ENCODE measurements around the gene SCN8A. TPM values are rescaled to one million over a fixed set of nuclear protein-coding genes. Genes with fewer than 3 reads are reported as not detected.
"Not testable (repeated sequence)": the region's sequence is repeated elsewhere in the genome, so short reads cannot be mapped to it uniquely, and the experiment has no call there.

SCN8A gene
- 1.4 and 10.0 TPM in 2 replicates for total RNA-seq (2014; rRNA removed; shearing (Covaris generic); ENCODE audit: low replicate concordance)

- Histone ChIP-seq H3K4me3 (peak within 1 kb of the TSS; percentile 66), H3K27me3 (no peaks in the 10 kb centered on the region; the same call in none of the 2 replicates), H3K36me3 (no peaks in the 10 kb centered on the region), H3K9me3 (no peaks in the 10 kb centered on the region)
- peak; percentile 58 for DNase-seq
These were observed at the start of gene SCN8A for GRCh38 chr12:51591016-51591901. SCN8A (plus strand) TSS chr12:51591233; CDS start chr12:51662818, 71,585 bp downstream.

GRCh38 chr12:51546097-51546496 lies 44.9 kb upstream of the SCN8A start:
- DNase-seq = no peak
- H3K4me3 ChIP-seq = no peak overlapping the region
- H3K9me3 ChIP-seq = no peaks in the 10 kb centered on the region; the same call in 1 of the 2 replicates
- H3K36me3 ChIP-seq = no peaks in the 10 kb centered on the region
- no peaks in the 10 kb centered on the region; the same call in 1 of the 2 replicates for H3K27me3 ChIP-seq

- no peak for DNase-seq
- no peaks in the 10 kb centered on the region for H3K36me3 ChIP-seq
- no peak overlapping the region for H3K4me3 ChIP-seq
- no peaks in the 10 kb centered on the region; the same call in 1 of the 2 replicates for H3K27me3 ChIP-seq
- H3K9me3 ChIP-seq = no peaks in the 10 kb centered on the region; the same call in 1 of the 2 replicates
These were observed 43.4 kb upstream of the SCN8A start for GRCh38 chr12:51547606-51548005.

- H3K27me3 ChIP-seq = no peaks in the 10 kb centered on the region; the same call in 1 of the 2 replicates
- H3K4me3 ChIP-seq = no peak overlapping the region
- no peak for DNase-seq
- H3K9me3 ChIP-seq = no peaks in the 10 kb centered on the region; the same call in 1 of the 2 replicates
- H3K36me3 ChIP-seq = no peaks in the 10 kb centered on the region
These were observed 42.8 kb upstream of the SCN8A start for GRCh38 chr12:51548241-51548640.

GRCh38 chr12:51549637-51550036 lies 41.4 kb upstream of the SCN8A start:
- Histone ChIP-seq H3K9me3 (no peaks in the 10 kb centered on the region; the same call in 1 of the 2 replicates), H3K27me3 (no peaks in the 10 kb centered on the region; the same call in 1 of the 2 replicates), H3K36me3 (no peaks in the 10 kb centered on the region), H3K4me3 (no peak overlapping the region)
- peak; percentile 12 for DNase-seq

- H3K27me3 ChIP-seq, H3K4me3 ChIP-seq, DNase-seq, H3K36me3 ChIP-seq, H3K9me3 ChIP-seq: not testable (repeated sequence)
These were observed 22.6 kb upstream of the SCN8A start for GRCh38 chr12:51568271-51569032.

- no peak for DNase-seq
These were observed 11.6 kb upstream of the SCN8A start for GRCh38 chr12:51579321-51579850.

GRCh38 chr12:51589060-51589459 lies 2.0 kb upstream of the SCN8A start:
- no peaks in the 10 kb centered on the region for H3K9me3 ChIP-seq
- no peaks in the 10 kb centered on the region for H3K36me3 ChIP-seq
- DNase-seq = no peak
- H3K27me3 ChIP-seq = peaks cover 4% of the 10 kb centered on the region
- no peak overlapping the region for H3K4me3 ChIP-seq

More at GRCh38 chr12:51579321-51579850, 11.6 kb upstream of the SCN8A start:
- Histone ChIP-seq H3K4me3 (no peak overlapping the region), H3K9me3 (peaks cover 2% of the 10 kb centered on the region; the same call in 1 of the 2 replicates), H3K36me3 (no peaks in the 10 kb centered on the region), H3K27me3 (no peaks in the 10 kb centered on the region)

GRCh38 chr12:51589557-51590176 lies 1.4 kb upstream of the SCN8A start:
- H3K36me3 ChIP-seq = no peaks in the 10 kb centered on the region
- H3K27me3 ChIP-seq = peaks cover 4% of the 10 kb centered on the region
- peak overlapping the region; percentile 58 for H3K4me3 ChIP-seq
- no peak for DNase-seq
- no peaks in the 10 kb centered on the region for H3K9me3 ChIP-seq

GRCh38 chr12:51590347-51591015 lies 552 bp upstream of the SCN8A start:
- DNase-seq = peak; percentile 74
- peaks cover 3% of the 10 kb centered on the region for H3K27me3 ChIP-seq

GRCh38 chr12:51592034-51592705 lies 1.1 kb downstream of the SCN8A start:
- Histone ChIP-seq H3K9me3 (no peaks in the 10 kb centered on the region), H3K27me3 (no peaks in the 10 kb centered on the region; the same call in none of the 2 replicates), H3K36me3 (no peaks in the 10 kb centered on the region), H3K4me3 (peak overlapping the region; percentile 66)
- DNase-seq = no peak

More at GRCh38 chr12:51590347-51591015, 552 bp upstream of the SCN8A start:
- Histone ChIP-seq H3K36me3 (no peaks in the 10 kb centered on the region), H3K9me3 (no peaks in the 10 kb centered on the region), H3K4me3 (peak overlapping the region; percentile 58)

GRCh38 chr12:51593021-51593420 lies 2.0 kb downstream of the SCN8A start:
- no peaks in the 10 kb centered on the region; the same call in none of the 2 replicates for H3K27me3 ChIP-seq
- no peaks in the 10 kb centered on the region for H3K9me3 ChIP-seq
- no peak for DNase-seq
- H3K36me3 ChIP-seq = no peaks in the 10 kb centered on the region
- H3K4me3 ChIP-seq = no peak overlapping the region

GRCh38 chr12:51593539-51593938 lies 2.5 kb downstream of the SCN8A start:
- H3K27me3 ChIP-seq = no peaks in the 10 kb centered on the region; the same call in none of the 2 replicates
- no peak overlapping the region for H3K4me3 ChIP-seq
- H3K9me3 ChIP-seq = no peaks in the 10 kb centered on the region
- DNase-seq = peak; percentile 31
- no peaks in the 10 kb centered on the region for H3K36me3 ChIP-seq

GRCh38 chr12:51598156-51598555 lies 7.1 kb downstream of the SCN8A start:
- Histone ChIP-seq H3K9me3 (no peaks in the 10 kb centered on the region), H3K36me3 (no peaks in the 10 kb centered on the region), H3K27me3 (no peaks in the 10 kb centered on the region), H3K4me3 (no peak overlapping the region)
- no peak for DNase-seq

- Histone ChIP-seq H3K36me3 (no peaks in the 10 kb centered on the region), H3K9me3 (no peaks in the 10 kb centered on the region), H3K4me3 (no peak overlapping the region), H3K27me3 (no peaks in the 10 kb centered on the region)
- no peak for DNase-seq
These were observed 9.7 kb downstream of the SCN8A start for GRCh38 chr12:51600721-51601120.
